Activated naive CD4-positive, alpha-beta T cell treated with Interleukin-2 at 50 U/mL for 16 hours (primary cell): ENCODE data around the gene C5.
"Not testable (repeated sequence)": the region's sequence is repeated elsewhere in the genome, so short reads cannot be mapped to it uniquely, and the experiment has no call there.

Experiments
- DNase-seq: peaks from one replicate; pipeline ENCODE4 v3.0.0-alpha.2; 2020

Gene C5

DNA sequence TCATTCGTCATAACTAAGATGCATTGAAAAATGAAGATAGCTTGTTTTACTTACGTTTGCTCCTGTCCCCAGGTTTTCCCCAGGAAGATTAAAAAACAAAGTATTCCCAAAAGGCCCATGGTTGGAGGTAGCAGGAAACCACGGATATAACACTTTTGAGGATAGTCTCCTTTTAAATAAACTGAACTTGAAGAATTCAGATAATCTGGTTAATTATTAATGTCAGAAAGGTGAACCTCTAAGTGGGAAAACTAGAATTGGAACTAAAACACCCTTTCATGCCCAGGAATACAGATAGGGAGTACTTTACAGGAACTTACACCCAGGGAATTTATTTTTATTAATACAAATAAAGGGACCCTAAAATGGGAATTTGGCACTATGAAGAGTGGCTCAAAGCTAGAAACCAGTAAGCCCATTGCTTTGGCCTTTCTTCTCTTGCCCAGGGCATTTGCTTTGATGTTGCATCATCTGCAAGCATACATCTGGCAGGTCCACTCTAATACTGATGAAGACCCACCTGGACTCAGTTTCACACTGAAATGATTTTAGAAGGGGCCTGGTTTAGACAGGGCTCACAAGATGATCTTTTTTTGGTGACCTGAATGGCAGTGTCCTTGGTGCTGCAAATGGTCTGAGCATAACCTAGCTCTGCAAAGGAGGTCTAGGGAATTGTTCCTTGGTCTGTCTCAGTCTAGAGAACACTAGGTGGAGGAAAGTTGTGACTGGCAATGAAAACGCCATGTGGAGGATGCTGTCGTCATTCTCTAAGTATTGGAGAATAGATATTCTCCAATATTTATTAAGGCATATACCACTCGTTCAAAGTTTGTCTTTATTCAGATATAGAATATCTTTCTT is at the start of gene C5:
TSS of gene C5 (minus strand) at position 148 of the 861 bp plus-strand sequence. CDS start at position 119, 29 bp downstream.
- DNase-seq: no peak

DNA sequence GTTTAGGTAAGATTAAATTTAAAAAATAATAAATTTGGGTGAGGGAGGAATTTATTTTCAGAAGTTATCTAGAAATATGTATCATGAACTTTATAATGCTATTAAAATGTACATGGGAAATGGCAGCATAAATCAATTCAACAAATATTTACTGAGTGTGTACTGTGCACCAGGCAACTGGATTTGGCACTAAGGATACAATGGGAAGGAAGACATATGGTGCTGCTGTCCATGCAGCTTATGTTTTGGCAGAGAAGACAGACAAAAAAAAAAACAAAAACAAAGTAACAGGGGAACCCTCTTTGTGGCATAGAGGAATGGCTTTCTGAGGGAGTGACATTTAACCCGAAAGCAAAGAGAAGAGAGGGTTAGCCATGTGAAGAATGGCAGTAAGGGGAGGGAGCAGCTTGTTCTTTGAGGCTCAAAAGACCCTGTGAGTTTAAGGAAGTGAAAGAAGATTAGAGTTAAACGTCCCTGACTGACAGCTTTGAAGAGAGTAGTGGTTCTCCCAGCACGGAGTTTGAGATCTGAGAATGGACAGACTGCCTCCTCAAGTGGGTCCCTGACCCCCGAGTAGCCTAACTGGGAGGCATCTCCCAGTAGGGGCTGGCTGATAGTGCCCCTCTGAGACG is 48.6 kb upstream of the C5 start:
- no peak for DNase-seq

DNA sequence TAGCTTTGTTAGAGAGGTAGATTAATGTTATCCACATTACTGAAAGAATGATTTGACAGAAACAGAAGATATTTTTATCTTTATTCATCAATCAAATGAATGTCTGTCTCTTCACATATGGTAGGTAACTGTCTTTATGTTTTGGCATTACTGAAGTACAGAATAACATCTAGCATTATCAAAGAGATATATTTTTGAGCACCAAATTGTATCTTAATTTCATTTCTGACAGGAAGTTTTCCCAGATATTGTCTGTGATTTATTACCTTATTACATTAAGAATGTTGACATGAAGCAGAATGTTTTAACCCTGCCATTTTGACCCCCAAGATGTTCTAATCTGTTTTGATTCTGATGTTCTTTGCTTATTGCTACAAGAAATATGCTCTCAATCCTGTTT is 45.0 kb upstream of the C5 start:
- no peak for DNase-seq

DNA sequence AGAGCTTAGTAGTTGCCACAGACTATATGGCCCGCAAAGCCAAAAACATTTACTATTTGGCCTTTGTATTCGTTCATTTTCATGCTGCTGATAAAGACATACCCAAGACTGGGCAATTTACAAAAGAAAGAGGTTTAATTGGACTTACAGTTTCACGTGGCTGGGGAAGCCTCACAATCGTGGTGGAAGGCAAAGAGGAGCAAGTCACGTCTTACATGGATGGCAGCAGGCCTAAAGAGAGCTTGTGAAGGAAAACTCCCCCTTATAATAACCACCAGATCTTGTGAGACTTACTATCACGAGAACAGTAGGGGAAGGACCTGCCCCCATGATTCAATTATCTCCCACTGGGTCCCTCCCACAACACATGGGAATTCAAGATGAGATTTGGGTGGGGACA is 40.7 kb upstream of the C5 start:
- DNase-seq: not testable (repeated sequence)

DNA sequence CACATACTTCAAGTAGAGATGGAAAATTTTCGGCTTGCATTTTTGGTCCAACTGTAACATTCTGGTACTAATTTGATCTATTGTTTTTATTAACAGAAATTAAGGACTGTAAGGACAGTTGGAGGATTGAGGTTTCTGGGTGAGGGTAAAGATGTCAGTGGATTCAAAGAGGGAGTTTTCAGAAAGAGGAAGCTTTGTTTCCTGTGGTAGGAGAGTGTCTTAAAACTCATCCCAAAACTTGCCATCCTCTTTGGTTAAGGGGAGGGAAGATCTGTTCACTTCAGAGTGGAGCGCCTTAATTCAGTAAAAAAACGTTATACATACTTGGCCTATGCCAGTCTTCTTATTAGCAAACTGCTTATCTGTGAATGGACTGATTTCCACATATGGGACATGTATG is 38.5 kb upstream of the C5 start:
- no peak for DNase-seq

DNA sequence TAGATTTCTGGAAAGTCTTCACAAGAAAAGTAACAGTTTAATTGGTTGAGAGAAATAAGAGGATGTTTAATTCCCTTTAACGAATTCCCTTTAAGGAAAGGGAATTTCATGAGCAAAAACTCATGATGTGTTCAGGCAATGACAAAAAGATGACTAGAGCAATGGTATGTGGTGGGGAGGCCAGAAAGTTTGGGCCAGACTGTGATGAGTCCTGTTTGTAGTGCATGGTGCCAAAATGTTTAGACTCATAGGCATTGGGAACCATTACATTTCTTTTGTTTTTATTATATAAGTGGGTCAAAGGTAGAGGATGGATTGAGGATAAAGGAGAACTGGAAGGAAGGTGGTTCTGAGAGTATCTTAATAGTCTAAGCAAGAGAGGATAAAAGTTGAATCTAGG is 35.6 kb upstream of the C5 start:
- DNase-seq: no peak

DNA sequence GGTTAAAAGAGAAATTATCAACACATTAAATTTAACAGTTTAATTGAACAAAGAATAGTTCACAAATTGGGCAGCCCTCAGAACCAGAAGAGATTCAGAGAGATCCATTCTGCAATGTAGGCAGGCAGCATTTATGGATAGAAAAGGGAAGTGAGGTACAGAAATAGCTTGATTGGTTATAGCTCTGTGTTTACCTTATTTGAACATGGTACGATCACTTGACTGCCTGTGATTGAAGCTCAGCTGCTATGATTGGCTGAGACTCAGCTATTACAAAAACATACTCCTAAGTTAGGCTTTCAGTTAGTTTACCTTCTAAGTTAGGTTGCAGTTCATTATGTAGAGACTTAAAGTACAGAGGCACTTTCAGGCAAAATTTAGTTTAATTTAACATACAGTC is 32.0 kb upstream of the C5 start:
- DNase-seq: no peak

DNA sequence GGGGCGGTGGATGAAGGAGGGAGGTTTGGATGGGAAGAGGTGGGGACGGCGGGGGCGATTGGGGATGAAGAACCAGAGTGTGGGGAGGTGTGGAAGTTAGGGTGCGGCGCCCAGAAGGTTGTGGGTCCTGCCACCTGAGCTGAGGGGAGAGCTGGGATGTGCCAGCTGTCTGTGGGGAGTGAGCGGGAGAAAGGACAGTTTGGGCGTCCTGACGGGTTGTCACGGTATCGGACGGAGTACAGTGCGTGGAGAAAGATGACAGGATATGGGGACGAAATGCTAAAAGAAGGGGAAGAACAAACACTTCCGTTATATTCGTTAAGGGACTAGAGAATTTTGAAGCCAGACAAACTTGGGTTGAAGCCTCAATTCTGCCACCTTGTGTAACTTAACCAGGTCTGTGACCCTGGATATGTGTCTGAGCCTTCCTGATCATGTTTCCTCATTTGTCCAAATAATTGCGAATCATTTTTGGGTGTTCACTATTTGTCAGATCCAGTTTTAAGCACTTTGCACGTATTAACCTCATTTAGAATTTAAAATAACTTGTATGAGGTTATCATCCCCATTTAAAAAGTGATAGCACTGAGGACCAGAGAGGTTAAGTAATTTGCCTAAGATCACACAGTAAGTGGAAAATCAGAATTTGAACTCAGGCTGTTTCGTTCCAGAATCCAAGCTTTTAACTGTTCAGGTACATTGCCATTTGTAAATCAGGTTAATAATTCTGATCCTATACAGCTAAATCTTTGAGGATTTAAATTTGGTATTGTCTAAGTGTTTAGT is 25.4 kb upstream of the C5 start:
- no peak for DNase-seq

DNA sequence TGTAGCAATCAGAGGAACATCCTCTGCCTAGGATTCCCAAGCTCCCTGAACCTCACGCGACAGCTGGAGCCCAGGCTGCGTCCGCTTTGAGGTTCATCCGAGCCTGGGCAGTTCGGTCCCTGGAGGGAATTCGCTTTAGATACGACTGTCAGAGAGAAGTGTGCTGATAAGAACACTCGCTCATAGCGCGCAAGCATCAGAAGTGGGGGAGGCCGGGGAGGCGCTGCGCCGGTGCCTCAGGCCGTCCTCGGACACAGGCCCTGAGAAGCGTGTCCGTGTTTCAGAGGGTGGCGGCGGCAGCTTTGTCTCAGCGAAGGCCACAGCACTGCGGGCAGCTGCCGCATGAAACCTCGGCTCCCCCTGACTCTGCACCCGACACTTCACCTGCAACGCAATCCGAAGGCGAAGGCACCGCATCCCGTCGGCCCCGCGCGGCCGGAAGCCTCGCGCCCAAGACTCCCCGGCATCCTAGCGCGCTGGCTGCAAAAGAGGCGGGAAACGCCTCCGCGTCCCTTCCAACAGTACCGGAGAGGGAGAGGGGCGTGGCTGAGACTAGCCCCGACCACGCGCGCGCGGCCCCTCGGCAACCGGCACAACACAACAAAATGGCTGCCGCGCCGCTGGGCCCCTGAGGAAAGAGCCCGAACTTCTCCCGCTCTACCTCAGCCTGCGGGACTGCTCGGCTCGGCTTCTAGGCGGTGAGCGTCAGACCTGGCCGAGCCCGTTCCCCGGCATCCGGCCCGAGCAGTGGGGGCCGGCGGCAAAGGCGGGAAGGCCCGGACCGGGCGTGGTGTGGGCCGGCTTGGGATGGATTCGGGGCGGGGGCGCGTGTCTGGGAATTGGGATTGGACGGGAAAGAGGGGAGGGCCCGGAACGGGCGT is 24.5 kb upstream of the C5 start, which contains the start of gene CNTRL:
TSS of gene CNTRL (plus strand) at position 586 of the 881 bp plus-strand sequence. CDS start 13,372 bp downstream, outside the sequence.
- DNase-seq: peak; percentile 92

DNA sequence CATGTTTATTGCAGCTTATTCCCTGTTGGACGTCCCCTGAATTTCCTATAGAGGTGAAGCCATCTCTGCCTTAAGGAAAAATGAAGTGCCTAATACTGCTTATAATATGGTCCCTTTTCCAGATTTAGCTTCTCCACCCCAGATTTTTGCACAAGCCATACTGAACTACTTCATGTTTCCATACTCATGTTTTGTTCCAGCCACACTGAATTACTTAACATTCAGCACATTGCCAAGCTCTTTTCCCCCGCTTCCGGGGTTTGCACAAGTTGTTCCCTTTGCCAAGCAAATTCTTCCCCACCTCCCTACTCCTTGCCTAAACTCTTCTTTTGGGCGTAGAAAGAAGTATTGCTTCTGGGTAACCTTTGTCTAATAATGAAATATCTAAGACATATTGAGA is 23.0 kb upstream of the C5 start:
- no peak for DNase-seq

DNA sequence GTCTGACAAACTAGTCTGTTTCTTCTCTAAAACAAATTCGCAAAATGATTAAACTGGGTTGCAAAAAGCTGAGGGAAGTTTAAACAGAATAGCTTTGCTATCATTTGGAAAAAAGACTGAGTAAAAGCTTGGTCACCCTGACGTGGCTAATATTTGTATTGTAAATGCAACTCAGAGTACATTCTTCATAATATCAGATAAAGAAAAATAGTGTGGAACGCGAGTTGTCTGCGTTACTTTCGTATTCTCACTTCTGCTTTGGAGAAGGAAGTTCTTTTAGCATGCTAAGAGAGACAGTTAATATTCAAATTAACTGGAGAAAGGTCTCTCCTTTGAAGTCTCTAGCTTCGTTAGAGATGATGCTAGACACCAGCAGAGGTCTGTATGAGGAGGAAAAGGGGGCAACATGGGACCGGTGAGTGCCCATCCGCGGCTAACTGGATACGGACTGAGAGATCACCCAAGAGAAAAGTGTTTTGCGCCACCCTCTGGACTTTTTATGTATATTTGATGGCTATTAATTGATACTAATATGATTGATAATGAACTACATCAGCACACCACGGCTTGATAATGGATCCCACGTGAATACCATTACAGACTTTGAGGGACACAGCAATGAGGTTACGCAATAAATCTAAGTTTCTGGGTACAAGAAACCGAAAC is 21.8 kb upstream of the C5 start:
- peak; percentile 24 for DNase-seq

DNA sequence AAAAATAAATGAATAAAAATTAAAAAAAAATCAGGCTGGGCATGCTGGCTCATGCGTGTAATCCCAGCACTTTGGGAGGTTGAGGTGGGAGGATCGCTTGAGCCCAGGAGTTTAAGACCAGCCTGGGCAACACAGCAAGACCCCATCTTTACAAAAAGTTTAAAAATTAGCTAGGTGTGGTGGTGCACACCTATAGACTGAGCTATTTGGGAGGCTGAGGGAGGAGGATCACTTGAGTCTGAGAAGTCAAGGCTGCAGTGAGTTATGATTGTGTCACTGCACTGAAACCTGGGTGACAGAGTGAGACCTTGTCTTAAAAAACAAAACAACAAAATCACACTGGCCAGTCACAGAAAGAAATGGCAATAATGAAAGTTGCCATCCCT is 21.3 kb upstream of the C5 start:
- DNase-seq: no peak

DNA sequence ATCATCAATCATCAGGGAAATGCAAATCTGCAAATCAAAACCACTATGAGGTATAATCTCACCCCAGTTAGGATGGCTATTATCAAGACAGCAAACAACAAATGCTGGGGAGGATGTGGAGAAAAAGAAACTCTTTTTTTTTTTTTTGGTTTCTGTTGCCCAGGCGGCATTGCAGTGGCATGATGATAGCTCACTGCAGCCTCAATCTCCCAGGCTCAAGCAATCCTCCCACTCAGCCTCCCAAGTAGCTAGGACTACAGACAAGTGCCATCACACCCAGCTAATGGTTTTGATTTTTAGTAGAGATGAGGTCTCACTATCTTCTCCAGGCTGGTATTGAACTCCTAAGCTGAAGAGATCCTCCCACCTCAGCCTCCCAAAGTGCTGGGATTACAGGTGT is 19.3 kb upstream of the C5 start:
- no peak for DNase-seq

DNA sequence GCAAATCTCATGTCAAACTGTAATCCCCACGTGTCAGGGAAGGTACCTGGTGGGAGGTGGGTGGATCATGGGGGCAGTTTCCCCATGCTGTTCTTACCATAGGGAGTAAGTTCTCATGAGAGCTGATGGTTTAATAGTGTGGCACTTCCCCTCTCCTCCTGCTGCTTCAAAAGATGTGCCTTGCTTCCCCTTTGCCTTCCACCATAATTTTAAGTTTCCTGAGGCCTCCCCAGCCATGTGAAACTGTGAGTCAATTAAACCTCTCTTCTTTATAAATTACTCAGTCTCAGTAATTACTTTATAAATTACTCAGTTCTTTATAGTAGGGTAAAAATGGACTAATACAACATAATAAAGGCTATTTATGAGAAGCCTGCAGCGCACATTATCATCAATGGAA is 17.6 kb upstream of the C5 start:
- no peak for DNase-seq

DNA sequence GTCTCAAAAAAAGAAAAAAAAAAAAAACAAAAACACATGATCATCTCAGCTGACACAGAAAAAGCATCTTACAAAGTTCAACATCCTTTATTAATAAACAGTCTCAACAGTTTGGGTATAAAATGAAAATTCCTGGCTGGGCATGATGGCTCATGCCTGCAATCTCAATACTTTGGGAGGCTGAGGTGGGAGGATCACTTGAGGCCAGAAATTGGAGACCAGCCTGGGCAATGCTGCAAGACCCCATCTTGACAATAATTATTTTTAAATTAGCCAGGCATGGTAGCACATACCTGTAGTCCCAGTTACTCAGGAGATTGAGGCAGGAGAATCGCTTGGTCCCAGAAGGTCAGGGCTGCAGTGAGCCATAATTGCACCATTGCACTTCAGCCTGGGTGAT is 16.8 kb upstream of the C5 start:
- DNase-seq: no peak

DNA sequence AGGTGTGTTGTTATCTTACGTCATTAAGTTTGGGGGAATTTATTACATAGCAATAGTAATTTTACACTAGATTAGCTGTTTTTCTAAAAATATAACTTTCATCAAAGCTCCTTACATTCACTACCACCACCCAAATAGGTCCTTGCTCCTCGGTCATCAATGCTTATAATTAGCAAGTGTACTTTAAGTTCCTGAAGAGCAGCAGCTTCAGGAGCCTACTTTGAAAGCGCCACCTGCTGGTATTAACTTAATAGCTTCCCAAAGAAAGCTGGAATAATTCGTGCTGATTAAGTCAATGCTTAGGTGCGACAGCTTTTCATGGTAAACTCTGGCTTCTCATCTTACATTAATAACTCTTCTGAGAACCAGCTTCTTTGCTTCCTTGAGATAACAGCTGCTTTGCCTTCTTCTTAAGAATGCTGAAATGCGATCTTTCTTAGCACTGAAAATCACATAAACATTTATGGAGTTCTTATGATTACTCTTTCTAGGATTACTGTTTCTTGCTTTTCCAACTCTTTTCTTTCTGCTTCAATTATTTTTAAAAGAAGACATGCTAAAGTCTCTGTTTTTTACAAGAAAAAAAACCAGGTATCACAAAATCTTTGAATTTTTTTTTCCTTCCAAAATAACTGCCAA is 10.0 kb upstream of the C5 start:
- no peak for DNase-seq

DNA sequence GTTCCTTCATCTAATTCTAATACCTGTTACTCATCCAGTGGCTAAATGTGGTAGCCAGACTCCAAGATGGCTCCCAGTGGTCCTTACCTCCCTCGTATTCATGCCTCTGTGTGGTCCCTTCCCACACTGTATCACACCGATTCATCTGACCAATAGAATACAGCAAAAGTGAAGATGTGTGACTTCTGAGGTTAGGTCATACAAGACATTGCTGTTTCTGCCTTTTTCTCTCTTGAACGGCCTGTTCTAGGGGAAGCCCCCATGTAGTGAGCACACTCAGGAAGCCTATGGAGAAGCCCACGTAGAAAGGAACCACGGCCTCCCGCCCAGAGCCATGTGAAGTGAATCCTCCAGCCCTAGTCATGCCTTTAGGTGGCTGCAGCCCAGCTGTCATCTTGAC is 9.4 kb upstream of the C5 start:
- no peak for DNase-seq

DNA sequence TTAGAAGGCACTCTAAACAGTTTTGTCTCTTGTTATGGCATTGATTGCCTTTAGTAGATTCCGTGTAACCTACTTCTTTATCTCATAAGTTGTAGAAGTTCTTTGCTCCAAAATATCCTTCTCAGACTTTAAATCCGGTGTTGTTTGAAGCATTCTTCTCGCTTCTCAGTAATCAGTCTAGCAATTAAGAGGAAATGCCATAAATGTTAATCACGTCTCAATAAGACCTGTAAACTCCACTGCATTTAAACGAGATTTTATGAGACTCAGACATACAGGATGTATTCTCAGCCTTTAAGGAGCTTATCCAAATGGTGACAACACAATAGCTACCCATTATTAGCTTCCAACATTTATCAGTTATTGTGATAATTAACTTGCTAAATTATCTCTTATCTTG is 7.7 kb upstream of the C5 start:
- DNase-seq: no peak

DNA sequence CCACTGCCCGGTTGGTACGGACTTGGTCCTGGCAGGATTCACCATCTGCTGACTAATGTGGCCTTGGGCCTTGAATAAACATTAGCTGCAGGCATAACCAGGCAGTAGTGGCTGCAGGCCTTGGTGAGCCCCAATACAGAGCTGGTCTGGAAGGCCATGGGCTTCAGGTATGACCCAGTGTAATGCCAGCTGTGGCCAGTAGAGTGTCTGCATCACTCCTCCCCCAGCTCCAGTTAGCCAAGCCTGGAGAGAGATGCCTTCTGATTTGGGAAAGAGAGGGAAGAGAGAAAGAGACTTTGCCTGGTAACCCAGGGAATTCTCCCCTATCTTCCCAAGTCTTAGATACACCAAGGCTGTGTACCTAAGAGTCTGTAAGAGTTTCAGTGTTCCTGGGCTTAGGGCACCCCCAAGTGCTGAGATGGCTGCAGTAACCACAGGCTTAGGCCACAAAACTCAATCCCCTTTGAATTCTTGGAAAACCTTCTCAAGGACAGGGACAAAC is 5.6 kb upstream of the C5 start:
- DNase-seq: no peak

DNA sequence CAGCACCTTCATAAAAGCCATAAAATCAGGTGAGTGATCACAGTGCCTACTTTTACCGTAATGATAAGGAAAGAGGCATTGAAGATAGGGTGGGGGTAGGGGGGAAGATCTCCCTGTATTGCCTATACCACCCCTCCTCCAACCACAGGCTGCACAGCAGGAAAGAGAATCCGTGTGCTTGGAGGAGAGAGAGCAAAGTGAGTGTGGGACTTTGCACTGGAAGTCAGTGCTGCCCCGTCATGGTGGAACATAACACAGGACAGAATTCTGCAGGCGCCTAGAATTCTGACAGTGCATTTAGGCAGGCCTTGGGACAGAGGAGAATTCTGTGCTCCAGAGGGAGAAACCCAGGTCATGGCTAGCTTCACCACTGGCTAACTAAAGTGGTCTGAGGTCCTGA is 3.5 kb upstream of the C5 start:
- DNase-seq: no peak

DNA sequence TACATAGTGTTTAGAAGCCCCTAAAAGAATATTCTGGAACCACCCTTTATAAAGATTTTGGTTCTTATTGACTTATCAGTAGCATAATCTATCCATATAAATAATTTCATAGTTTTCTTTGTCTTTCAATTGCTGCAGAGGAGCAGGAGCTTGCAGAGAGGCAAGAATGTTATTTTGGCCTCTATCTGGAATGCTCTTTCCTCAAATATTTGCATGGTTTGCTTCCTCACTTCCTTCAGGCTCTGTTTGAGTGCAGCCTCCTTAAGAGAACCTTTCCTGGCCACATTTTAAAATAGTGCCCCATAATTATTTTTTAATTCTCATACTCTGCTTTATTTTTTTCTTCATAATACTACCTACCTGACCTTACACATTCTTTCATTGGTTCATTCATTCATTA is 1.5 kb downstream of the C5 start:
- no peak for DNase-seq
